Nephron (organoid): Measurements from ENCODE around the gene ARPC4.
A peak's percentile ranks its signal among the peaks of the same experiment; 100 is the strongest.

Experiments used
- H3K27ac Mint-ChIP-seq, 3 experiments: 2 replicates each; pipeline ENCODE4 v1.8.0; 2020; ENCODE audit warnings: mixed read lengths in 3 of 3, mild to moderate bottlenecking in 2 of 3, moderate library complexity in 1 of 3
- H3K27me3 Mint-ChIP-seq: 2 replicates; pipeline ENCODE4 v1.8.0; 2021; ENCODE audit warnings: low read depth, mild to moderate bottlenecking, moderate library complexity, mixed read lengths
- H3K36me3 Mint-ChIP-seq: 2 replicates; pipeline ENCODE4 v1.8.0; 2020; ENCODE audit warnings: low read depth, mixed read lengths
- H3K4me1 Mint-ChIP-seq: 2 replicates; pipeline ENCODE4 v1.8.0; 2020; ENCODE audit warnings: mixed read lengths
- H3K4me3 Mint-ChIP-seq, 3 experiments: 2 replicates each; pipeline ENCODE4 v1.8.0; 2020; ENCODE audit warnings: mild to moderate bottlenecking in 3 of 3, mixed read lengths in 3 of 3, moderate library complexity in 2 of 3
- H3K9me3 Mint-ChIP-seq: 2 replicates; pipeline ENCODE4 v1.8.0; 2020; ENCODE audit warnings: mixed read lengths
- CTCF ChIP-seq, 3 experiments: fragments of 200-600 bp; sonication (generic); IDR thresholded peaks; one replicate each; pipeline ENCODE4 v1.5.0; 2021; ENCODE audit warnings: antibody characterized with exemption in 3 of 3; ENCODE audit not compliant: unreplicated experiment in 3 of 3

The ARPC4 gene

GRCh38 chr3:9806688-9807589 is 14.1 kb downstream of the ARPC4 start:
- no peaks in the 10 kb centered on the region for H3K27me3 Mint-ChIP-seq
- H3K27ac Mint-ChIP-seq: peak overlapping the region in 2 of 3 experiments; percentile 55 to 92
- peaks cover 21% of the 10 kb centered on the region for H3K4me1 Mint-ChIP-seq
- H3K4me3 Mint-ChIP-seq: no peak overlapping the region
- H3K36me3 Mint-ChIP-seq: peaks cover 30% of the 10 kb centered on the region
- TF ChIP-seq CTCF (IDR thresholded peaks at IDR 0.05; ENCODE audit: unreplicated experiment in 3 of 3): no peak
- H3K9me3 Mint-ChIP-seq: no peaks in the 10 kb centered on the region

GRCh38 chr3:9807981-9808344 is 15.1 kb downstream of the ARPC4 start:
- peak overlapping the region; percentile 47 to 63 (median 53) for H3K4me3 Mint-ChIP-seq
- H3K27me3 Mint-ChIP-seq: no peaks in the 10 kb centered on the region
- no peaks in the 10 kb centered on the region for H3K9me3 Mint-ChIP-seq
- no peak for TF ChIP-seq CTCF (IDR thresholded peaks at IDR 0.05; ENCODE audit: unreplicated experiment in 3 of 3)
- peak overlapping the region; percentile 55 to 92 (median 62) for H3K27ac Mint-ChIP-seq
- H3K4me1 Mint-ChIP-seq: peaks cover 21% of the 10 kb centered on the region
- H3K36me3 Mint-ChIP-seq: peaks cover 26% of the 10 kb centered on the region

GRCh38 chr3:9808345-9809037 is 15.6 kb downstream of the ARPC4 start:
- H3K36me3 Mint-ChIP-seq: peaks cover 24% of the 10 kb centered on the region
- TF ChIP-seq CTCF (IDR thresholded peaks at IDR 0.05; ENCODE audit: unreplicated experiment in 3 of 3): no peak
- no peaks in the 10 kb centered on the region for H3K9me3 Mint-ChIP-seq
- no peaks in the 10 kb centered on the region for H3K27me3 Mint-ChIP-seq
- H3K4me1 Mint-ChIP-seq: peaks cover 21% of the 10 kb centered on the region
- H3K4me3 Mint-ChIP-seq: peak overlapping the region in 2 of 3 experiments; percentile 45 to 88
- H3K27ac Mint-ChIP-seq: peak overlapping the region; percentile 88 to 95 (median 92)

- Mint-ChIP-seq H3K27ac (peak overlapping the region; percentile 88 to 95 (median 92)), H3K36me3 (peaks cover 16% of the 10 kb centered on the region)
Measured at GRCh38 chr3:9809239-9809614, 16.3 kb downstream of the ARPC4 start.

GRCh38 chr3:9809615-9810432 is 16.9 kb downstream of the ARPC4 start, which contains the start of gene TTLL3:
TTLL3 (plus strand) TSS chr3:9810262; CDS start chr3:9810662, 400 bp downstream.
- Mint-ChIP-seq H3K36me3 (peaks cover 10% of the 10 kb centered on the region), H3K9me3 (no peaks in the 10 kb centered on the region), H3K4me3 (peak within 1 kb of the TSS; percentile 87 to 91 (median 88)), H3K4me1 (peaks cover 21% of the 10 kb centered on the region), H3K27me3 (no peaks in the 10 kb centered on the region), H3K27ac (peak within 1 kb of the TSS; percentile 88 to 95 (median 92))
- no peak for TF ChIP-seq CTCF (IDR thresholded peaks at IDR 0.05; ENCODE audit: unreplicated experiment in 3 of 3)

More at GRCh38 chr3:9809239-9809614, 16.3 kb downstream of the ARPC4 start:
- Mint-ChIP-seq H3K4me3 (peak overlapping the region; percentile 87 to 91 (median 88)), H3K9me3 (no peaks in the 10 kb centered on the region), H3K4me1 (peaks cover 21% of the 10 kb centered on the region), H3K27me3 (no peaks in the 10 kb centered on the region)
- TF ChIP-seq CTCF (IDR thresholded peaks at IDR 0.05; ENCODE audit: unreplicated experiment in 3 of 3): no peak
